K562 treated with DMSO at 1 percent for 24 hours (cell line): ENCODE results near the gene GPR37L1. TPM values are rescaled to one million over a fixed set of nuclear protein-coding genes. Genes with fewer than 3 reads are reported as not detected.

ENCODE experiments used
- total RNA-seq: library from RNA; unstranded; fragments of 300-600 nt; gene quantifications from 2 replicates; pipeline ENCODE4 v1.2.3, GENCODE V29; 2022; ENCODE audit warnings: low read depth; ENCODE audit not compliant: insufficient read depth

GPR37L1 gene
- total RNA-seq = not detected in 2 replicates

GRCh38 chr1:202122639-202123335 lies at the start of gene GPR37L1:
GPR37L1 (plus strand) TSS chr1:202122917; CDS start chr1:202122964, 47 bp downstream.

GRCh38 chr1:202144402-202145067 lies 21.8 kb downstream of the GPR37L1 start, which contains the start of gene ARL8A:
ARL8A (minus strand) TSS chr1:202144737; CDS start chr1:202144572, 165 bp downstream.

GRCh38 chr1:202160377-202160940 lies 37.7 kb downstream of the GPR37L1 start, which contains the start of gene PTPN7:
PTPN7 (minus strand) TSS chr1:202160602; CDS start chr1:202159402, 1,200 bp downstream.

Other genes with a start within 250 kb of the GPR37L1 start
- 1.5 and 2.6 TPM in 2 replicates for gene SHISA4, start 234.0 kb upstream of the GPR37L1 start, total RNA-seq
- gene LMOD1, start 176.4 kb upstream of the GPR37L1 start, total RNA-seq = 3.4 and 3.9 TPM in 2 replicates
- gene TIMM17A, start 167.4 kb upstream of the GPR37L1 start, total RNA-seq = 58.4 and 73.5 TPM in 2 replicates
- 173 and 183 TPM in 2 replicates for gene RNPEP, start 140.3 kb upstream of the GPR37L1 start, total RNA-seq
- gene ELF3, start 112.3 kb upstream of the GPR37L1 start, total RNA-seq = 1.1 TPM in 2 replicates
- gene ARL8A, start 21.8 kb downstream of the GPR37L1 start, total RNA-seq = 27.5 and 35.0 TPM in 2 replicates
- gene PTPN7, start 37.7 kb downstream of the GPR37L1 start, total RNA-seq = 32.5 and 34.9 TPM in 2 replicates
- gene LGR6, start 70.9 kb downstream of the GPR37L1 start, total RNA-seq = 0.16 TPM in 1 of 2 replicates, not detected in the other
- 143 and 151 TPM in 2 replicates for gene UBE2T, start 219.0 kb downstream of the GPR37L1 start, total RNA-seq
- 5.3 and 8.2 TPM in 2 replicates for gene PPP1R12B, start 225.8 kb downstream of the GPR37L1 start, total RNA-seq